GM18507 (cell line): ENCODE measurements around the gene XKR7.

Experiments
- DNase-seq: peaks from one replicate; pipeline ENCODE4 v3.0.0; 2011; ENCODE audit warnings: low read depth; ENCODE audit not compliant: insufficient read length; ENCODE audit errors: extremely low spot score
- FAIRE-seq: peaks from 2 replicates; lab custom pipeline; 2011; peaks lifted over from hg19 to GRCh38; lab: Jason Lieb, UNC

Gene XKR7

GRCh38 chr20:32006841-32007786, 39.2 kb downstream of the XKR7 start:
- FAIRE-seq (no peak), DNase-seq (no peak)

GRCh38 chr20:32007787-32008616, 40.1 kb downstream of the XKR7 start:
- DNase-seq (no peak), FAIRE-seq (no peak)

- FAIRE-seq (no peak), DNase-seq (no peak)
Measured at GRCh38 chr20:32009564-32009963, 41.6 kb downstream of the XKR7 start.

DNA sequence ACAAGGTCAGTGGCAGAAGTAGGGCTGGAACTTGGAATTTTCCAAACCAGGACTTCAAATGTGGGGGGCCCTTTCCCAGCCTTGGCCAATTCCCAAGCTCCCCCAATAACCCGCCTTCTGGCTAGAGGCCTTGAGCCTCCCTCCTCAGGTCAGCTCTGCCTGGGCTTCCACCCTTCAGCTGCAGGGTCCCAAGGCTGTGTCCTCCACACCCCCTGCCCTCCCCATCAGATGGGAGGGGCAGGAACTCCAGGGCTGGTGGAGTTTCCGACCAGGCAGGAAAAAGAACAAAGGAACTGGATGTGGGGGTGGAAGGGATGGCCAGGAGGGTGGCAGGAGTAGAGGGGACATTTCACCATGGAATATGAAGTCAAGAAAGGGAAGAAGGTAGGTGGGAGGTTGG, 42.1 kb downstream of the XKR7 start, which contains the start of gene CCM2L:
Gene CCM2L (plus strand): TSS at position 338 of the 400 bp plus-strand sequence. CDS start 17 bp downstream, at position 355.
- DNase-seq, result no peak
- no peak for FAIRE-seq

DNA sequence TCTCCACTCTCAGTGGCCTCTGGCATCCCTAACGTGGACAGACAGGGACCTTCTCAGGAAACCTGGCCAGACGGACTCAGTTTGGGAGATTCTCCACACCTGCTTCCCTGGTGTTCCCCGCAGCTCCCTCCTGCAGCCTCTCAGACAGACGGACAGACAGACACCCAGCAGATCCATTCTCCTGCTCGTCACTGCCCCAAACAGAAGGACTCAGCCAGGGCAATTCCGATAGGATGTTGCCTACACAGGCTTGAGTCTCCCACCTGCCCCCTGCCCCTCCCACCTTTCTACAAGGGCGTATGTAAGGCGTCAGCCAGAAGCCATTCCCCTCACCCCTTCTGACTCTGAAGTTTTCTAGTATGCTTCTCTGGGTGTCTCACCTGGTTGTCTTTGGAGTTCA, 42.7 kb downstream of the XKR7 start:
- DNase-seq (no peak), FAIRE-seq (no peak)

GRCh38 chr20:32012159-32012688, 44.3 kb downstream of the XKR7 start:
- FAIRE-seq (no peak), DNase-seq (no peak)

- FAIRE-seq (no peak), DNase-seq (no peak)
Measured at GRCh38 chr20:32013326-32013725, 45.4 kb downstream of the XKR7 start.

GRCh38 chr20:32017711-32018251, 49.8 kb downstream of the XKR7 start:
- FAIRE-seq (no peak), DNase-seq (no peak)

DNA sequence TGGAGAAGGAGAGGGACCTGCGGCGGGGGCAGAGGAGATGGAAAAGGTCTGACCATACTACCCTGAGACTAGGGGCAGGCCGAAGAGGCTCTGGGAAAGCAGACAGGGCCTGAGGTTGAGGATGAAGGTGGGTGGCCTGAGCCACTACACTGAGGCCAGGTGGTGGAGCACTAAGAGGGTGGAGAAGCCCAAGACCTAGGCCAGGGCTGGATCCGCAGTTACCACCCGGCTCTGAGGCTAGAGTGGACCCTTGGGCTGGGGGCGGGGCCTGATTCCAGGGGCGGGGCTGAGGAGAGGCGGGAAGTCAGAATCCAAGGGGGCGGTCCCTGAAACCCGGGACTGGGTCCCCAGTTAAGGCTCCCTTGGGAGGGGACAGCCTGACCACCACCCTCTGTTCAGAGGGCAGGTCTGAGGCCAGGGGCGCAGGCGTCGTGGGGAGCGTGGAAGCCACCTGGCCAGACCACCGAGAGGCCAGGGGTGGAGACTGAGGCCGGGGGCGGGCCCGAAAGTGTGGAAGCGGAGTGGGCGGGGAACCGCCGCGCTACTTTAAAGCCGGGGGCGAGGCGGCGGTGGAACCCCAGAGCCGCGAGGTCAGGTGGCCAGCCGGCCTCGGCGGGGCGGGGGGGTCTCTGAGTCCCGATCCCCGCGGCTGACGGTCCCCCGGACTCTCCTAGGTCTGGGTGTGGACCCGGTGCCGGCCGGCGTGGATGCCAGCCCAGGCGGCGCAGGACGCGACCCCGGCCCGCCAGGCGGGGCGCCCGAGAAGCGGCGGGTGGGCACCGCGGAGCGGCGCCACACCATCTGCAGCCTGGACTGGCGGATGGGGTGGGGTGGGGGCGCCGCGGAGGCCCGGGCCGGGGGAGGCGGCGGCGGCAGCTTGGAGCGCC, 50.6 kb downstream of the XKR7 start:
- FAIRE-seq (no peak), DNase-seq (no peak)

GRCh38 chr20:32019156-32019510, 51.2 kb downstream of the XKR7 start:
- FAIRE-seq (no peak), DNase-seq (no peak)

DNA sequence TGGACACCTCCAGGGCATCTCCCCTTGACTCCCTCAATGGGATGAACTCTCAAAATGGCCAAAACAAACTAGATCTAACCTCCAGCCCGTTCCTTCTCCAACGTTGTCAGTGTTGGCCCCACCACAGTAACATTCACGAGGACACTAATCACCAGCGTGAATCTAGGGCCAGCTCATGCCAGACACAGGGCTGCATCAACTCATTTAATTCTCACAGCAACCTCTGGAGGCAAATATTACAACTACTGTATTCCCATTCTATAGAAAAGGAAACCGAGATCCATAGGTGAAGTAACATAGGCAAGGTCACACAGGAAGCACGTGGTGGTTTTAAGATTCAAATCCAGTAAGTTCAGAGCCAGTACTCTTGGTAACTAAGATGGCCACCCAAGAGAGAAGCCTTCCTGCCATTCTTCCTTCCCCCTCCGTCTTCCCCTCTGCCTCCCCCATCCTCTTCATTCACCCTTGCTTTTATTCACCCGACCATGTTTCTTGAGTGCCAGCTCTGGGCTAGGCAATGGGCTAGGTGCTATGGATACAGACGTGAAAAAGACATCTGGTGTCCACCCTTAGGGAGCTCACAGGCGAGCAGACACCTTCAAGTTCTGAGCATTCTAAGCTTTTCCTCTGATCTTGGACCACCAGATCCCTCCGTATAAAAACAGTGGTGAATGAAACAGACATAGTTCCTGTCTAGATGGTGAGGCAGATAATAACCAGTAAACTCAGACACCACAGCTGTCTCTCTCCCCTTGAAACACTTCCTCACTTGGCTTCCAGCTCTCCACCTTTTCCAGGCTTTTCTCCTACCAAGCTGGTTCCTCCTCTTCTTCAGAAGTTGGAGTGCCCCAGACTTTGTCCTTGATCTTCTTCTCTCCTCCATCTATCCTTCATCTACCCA, 51.9 kb downstream of the XKR7 start:
- FAIRE-seq, result no peak
- DNase-seq, result no peak

DNA sequence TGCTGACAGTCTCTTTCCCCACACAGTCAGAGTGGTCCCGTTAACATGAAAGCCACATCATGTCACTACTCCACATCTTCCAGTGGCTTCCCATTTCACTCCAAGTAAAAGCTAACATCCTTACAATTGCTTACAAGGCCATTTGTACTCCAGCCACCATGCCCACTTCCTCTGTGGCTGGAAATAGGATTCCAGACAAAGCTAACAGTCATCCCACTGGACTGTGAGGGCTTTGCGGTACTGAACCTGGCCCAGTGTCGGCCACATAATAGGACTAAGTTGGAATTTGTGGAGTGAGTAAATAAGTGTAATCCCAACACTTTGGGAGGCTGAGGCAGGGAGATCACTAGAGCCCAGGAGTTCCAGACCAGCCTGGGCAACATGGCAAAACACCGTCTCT, 53.1 kb downstream of the XKR7 start:
- FAIRE-seq (no peak), DNase-seq (no peak)

DNA sequence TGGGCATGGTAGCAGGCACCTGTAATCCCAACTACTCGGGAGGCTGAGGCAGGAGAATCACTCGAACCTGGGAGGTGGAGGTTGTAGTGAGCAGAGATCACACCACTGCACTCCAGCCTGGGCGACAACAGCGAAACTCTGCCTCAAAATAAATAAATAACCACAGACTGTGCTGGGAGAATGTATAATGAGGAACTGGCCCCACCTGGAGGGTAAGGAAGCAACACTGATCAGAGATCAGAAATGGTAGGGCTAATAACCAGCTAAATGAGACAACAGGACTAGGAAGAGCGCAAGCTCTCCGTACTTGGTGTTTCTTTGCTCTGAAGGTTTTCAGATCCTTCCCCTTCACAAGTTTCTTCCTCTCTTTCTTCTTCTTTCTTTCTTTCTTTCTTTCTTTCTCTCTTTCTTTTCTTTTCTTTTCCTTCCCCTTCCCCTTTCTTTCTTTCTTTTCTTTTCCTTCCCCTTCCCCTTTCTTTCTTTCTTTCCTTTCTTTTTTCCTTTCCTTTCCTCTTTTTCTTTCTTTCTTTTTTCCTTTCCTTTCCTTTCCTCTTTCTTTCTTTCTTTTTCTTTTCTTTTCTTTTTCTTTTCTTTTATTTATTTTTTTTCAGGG, 56.8 kb downstream of the XKR7 start:
- FAIRE-seq (no peak), DNase-seq (no peak)

DNA sequence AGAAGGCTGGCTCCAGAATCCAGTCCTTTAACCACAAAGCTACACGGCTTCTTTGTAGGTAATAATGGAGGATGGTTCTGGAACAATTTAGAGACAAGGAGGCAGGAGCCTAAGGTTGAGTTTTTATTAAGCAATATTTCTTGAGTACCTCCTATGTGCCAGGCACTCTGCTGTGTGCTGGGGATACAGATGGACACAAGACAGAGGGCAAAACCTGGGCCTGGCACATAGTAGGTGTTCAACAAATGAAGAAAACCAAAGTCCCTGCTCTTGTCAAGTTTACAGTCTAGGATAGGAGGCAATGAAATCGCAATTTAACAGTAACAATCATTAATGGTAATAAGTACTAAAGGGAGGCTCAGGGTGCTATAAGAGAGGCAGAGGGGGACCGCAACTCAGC, 59.7 kb downstream of the XKR7 start:
- DNase-seq, result no peak
- no peak for FAIRE-seq

DNA sequence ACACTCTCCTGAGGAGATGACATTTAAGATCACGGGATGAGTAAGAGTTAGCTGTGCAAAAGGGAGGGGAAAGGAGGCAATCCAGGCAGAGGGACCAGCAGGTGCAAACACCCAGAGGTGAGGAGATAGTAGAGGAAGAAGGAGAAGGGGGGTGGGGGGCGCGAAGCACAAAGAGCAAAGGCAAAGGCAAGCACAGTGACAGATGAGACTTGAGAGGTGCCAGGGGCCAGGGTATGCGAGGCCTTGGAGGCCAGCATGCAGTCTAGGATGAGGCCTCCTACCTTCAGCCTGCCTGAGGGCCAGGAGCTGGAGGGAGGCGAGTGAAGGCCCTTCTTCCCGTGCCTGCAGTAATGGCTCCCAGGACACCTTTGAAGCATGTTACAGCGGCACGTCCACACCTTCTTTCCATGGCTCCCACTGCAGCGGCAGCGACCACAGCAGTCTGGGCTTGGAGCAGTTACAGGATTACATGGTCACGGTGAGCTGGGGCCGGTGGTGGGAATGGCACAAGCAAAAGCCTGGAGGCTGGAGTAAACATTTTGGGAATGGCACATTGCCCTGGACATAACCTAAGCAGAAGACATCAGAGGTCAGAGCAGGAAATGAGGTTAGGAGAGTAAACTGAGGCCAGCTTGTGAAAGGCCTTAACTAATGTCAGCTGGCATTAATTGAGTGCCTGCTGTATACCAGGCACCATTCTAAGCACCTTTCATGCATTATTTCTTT, 60.9 kb downstream of the XKR7 start:
- DNase-seq (no peak), FAIRE-seq (no peak)

GRCh38 chr20:32029561-32029960, 61.6 kb downstream of the XKR7 start:
- DNase-seq, result no peak
- no peak for FAIRE-seq
